H4 (cell line): ENCODE data around the gene TTC6. TPM values are rescaled to one million over a fixed set of nuclear protein-coding genes. Genes with fewer than 3 reads are reported as not detected.
A peak's percentile ranks its signal among the peaks of the same experiment; 100 is the strongest.
"Not testable (repeated sequence)": the region's sequence is repeated elsewhere in the genome, so short reads cannot be mapped to it uniquely, and the experiment has no call there.

Source experiments
- DNase-seq: peaks from one replicate; pipeline ENCODE4 v3.0.0-alpha.2; 2015; ENCODE audit warnings: low spot score
- total RNA-seq: library from RNA; depleted of rRNA; stranded (reverse); fragments of >200 nt; shearing (Covaris generic); gene quantifications from 2 replicates; pipeline ENCODE4 v1.2.3, GENCODE V29; 2014; rRNA removed

TTC6 gene, protein sequence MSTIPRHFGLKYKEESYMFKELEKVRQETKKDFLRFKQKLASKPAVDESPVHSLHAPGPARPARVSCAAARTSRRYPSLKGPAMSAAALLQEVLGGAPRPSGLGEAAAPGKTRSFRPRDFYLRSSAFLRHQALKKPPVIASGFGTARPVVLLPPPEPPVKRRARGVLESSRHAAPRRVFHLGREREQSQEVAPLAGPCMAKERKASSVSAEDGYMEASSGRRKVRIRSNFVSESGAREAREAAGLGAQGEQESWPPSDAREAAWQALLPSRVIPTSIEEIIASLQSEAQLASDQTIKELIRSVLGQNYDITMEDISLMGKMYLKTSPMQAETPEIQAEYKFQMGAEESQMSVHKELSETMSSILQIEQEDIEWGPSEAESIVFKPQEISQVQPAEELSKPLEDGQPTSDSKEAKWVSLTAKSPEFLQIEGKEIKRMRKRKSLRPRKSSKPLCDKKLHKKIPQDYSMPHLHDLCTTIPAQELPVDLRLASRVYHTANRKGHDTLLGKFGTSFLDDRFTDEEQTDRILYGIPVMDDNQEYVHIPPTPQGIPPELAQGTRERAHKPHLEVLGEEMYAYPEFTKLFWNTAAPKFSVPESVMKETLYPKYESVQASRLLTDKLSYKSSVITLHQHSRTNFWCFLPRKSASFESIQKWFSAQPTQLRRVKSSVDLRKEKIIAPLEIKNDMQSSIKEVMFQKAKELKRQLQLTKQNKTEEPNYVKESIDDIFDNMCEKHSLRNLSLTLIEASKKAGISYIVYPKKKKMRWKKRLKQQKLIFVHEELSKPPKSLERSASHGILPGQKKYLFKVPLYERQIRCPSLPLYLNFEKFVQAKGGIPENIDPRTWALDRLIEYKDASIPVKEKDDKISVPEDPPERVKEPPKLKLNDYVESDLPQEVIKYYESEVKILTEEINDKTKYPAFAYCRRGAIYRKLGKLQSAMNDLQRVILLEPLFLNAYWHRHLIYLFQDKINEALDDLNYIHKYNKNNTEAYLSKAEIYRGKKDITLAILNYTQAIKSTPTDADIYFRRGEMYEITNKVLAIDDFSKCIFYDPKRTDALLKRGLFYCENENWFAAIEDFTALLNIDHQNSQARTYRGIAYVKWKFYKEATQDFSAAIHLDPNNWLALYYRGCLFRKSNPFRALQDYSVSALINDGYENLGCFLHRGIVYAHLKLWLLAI (N-terminal part only)
- 0.02 and 0.29 TPM in 2 replicates for total RNA-seq

DNA sequence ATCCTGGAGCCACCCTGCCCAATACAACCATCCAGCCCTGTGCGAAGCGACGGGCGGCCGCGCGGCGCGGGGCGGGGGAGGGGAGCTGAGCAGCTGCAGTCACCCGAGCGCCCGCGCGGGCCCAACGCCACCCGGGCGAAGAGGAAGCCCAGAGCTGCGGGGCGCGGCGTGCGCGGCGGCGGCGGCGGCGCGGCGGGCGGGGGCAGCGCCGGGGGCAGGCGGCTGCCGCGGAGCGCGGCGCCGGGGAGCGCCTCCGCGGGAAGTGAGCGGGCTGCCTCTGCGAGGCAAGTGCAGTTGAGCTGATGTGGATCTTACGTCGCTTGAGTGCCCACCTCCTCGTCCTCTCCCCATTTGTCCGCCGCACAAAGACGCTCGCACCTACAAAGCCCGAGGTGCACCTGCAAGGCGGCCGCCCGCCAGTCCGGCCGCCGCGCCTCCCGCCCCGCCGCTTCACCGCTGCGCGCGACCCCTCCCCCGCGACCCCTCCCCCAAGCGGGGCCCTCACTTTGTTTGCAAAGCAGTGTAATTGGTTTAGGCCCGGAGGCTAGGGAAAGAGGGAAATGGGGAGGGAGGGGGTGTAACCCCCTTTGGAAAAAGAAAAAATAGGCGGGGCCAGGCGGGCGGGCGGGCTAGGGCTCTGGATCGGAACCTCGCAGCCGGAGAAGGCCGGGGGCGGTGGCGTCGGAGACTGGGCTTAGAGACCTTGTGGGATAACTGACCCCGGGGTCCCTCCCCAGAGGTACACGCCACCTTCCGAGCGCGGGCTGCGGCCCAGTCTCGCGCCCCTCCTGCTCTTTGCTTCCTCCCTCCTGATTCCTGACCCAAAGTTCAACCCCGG lies at the start of gene TTC6, which contains the start of gene FOXA1:
TTC6 (plus strand) TSS at position 659 of the 838 bp plus-strand sequence. CDS start 26,436 bp downstream, outside the sequence.
FOXA1 (minus strand) TSS at position 279 of the 838 bp plus-strand sequence; CDS start at position 2, 277 bp downstream.
- DNase-seq, result peak; percentile 40

DNA sequence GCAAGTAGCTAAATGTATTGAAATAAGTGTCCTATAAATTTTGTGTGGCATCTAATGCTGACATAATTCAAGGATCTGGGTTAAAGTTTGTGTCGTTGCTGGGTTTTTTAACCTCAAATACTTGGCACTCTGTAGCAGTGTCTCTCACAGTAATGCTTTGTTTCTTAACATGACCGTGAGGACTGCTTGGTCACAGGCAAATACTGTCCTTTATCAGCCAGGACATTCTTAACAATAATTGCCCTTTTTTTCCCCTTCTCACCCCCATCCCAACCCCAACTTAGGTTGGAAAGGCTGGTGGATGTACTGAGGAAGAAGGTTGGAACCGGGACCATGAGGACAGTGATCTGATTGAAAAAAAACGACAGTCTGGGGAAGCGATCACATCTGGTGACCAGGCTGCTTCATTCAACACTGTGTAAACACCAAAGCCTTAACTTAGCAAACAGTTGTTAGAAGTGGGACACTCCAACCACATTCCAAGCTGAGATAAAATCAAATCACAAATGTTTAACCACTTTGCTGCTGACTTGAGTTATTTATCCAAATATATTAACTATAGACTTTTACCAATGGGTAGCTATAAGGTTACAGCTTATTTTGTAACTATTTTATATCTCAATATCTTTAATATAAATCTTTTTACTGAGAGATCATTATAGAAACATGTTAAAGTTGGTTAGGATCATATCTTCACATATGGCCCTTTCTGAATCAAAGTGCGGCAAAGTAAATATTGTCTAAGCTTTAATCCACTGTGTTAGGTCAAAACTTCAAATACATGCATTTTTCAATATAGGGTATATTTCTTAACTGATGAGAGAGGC lies 48.6 kb upstream of the TTC6 start:
- DNase-seq, result peak; percentile 68

DNA sequence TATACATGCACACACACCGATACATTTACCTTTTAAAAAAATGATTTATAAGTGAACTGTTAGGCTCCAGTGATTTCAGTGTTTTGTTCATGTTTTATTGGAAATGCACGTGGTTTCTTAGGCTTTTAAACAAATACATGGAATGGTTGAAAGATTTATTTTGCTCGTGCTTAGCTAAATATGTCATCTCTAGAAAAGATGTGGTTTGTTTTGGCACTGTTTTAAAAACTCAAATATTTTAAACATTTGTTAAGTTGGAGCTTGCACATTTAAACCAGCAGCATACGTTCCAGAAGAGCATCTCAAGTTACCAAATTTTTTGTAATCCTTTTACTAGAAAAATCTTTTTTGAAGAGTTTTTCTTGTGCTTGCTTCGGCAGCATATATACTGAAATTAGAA lies 44.9 kb upstream of the TTC6 start:
- peak; percentile 48 for DNase-seq

DNA sequence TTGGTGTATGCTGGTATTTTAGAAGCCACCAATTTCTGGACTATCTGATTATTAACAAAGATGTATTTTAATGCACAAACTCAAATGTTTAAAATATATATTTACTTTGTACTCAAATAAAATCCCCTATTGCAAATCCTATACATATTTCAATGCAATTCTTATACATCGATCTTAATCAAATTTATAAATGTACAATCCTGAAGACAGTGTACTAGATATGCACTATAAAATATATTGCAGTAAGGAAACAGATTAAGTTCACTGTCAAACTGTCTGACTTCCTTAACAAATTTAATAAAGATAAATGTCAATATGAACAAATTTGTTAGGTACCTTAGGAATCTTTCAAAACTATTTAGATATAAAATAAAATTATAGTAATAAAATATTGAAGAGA lies 44.3 kb upstream of the TTC6 start:
- no peak for DNase-seq

DNA sequence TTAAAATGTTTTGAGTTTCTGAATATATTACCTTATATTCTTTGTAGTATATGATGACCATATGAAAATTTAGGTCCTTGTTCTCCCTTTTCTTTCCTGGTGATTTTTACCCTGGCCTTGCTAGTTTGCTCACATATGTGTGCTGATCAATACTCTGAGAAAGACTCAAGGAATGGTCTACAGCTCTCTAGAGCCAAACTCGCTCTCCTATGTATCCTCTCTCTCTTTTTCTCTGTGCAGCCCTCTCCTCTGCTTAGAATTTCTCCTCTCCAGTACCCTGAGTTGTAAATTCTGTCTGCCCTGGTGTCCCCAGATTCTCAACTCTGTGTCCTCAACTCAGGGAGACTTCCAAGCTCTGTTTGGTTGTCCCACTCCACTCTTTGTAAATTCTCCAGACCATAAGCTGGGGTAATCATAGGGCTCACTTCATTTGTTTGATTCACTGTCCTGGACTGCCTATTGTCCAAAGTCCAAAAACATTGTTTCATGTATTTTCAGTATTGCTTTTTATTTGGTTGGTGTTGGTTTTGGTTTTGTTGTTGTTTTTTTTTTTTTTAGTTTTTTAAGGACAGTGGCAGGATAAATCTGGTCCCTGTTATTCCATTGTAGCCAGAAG lies 41.4 kb upstream of the TTC6 start:
- no peak for DNase-seq

DNA sequence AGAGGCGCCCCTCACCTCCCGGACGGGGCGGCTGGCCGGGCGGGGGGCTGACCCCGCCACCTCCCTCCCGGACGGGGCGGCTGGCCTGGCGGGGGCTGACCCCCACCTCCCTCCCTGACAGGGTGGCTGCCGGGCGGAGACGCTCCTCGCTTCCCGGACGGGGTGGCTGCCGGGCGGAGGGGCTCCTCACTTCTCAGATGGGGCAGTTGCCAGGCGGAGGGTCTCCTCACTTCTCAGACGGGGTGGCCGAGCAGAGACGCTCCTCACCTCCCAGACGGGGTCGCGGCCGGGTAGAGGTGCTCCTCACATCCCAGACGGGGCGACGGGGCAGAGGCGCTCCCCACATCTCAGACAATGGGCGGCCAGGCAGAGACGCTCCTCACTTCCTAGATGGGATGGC lies 39.8 kb upstream of the TTC6 start:
- not testable (repeated sequence) for DNase-seq

DNA sequence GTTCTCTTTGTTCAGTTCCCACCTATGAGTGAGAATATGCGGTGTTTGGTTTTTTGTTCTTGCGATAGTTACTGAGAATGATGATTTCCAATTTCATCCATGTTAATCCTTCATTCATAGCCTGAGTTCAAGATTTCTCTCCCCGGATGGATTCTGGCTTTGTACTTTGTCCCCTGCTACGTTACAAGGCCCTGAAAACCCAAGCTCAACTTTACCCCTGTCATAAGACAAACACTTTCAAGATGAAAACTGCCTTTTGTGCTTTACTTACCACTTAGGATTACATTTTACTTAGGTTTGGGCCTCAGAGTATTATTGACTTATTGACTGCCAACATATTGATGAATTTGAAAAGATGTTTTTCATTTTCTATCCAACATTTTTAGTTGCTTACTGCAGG lies 36.7 kb upstream of the TTC6 start:
- DNase-seq, result no peak

DNA sequence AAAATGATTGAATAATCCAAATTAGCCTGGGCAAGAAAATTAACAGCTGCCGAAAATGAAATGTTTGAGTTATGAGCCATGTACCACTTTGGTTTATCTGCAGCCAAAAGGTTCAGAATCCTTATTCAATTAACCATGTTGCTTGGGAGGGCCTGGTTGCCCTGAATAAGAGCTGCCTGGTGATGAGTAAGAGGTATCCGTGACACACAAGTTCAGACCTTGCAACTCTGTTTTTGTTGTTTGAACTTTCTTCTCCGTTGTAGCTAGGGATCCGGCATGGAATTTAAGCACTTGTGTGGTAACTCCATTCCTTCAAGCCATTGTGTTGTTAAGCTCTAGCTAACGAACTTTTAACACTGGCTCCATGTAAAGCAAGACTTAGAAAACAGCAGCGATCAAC lies 36.0 kb upstream of the TTC6 start:
- DNase-seq, result no peak

DNA sequence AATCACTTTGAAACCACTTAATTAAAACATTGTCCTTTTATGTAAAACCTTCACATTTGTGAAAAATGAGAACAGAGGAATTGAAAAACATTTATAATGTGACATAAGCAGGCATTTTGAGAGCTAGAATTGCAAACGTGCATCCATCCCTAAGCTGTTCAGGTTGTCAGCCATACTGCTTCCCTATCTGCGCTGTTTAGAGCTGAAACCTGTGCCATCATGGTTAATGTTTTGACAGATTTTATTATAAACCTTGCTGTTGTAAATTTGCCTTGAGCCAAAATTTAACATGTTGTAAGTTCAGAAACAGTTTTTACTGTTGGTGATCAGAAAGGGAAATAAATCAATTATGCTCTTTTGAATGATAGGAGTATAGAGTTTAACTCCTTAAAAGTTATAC lies 32.2 kb upstream of the TTC6 start:
- no peak for DNase-seq

DNA sequence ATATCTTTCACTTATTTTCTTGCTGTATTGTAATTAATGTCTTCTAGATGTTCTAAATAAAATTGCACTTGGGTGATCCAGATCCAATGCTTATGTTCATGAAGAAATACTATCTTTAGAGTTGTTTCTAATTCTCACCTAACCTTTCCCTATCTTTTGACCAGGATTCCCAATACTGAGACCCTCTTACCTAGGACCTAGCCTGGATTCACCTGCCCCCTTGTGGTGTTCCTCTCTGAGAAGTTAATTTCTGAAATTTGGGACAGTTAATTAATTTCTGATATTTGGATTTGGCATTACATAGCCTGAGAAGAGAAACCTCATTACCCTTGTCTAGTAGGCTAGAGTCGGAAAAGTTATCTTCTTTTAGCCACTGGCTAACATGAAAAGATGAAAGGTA lies 29.9 kb upstream of the TTC6 start:
- DNase-seq, result no peak

DNA sequence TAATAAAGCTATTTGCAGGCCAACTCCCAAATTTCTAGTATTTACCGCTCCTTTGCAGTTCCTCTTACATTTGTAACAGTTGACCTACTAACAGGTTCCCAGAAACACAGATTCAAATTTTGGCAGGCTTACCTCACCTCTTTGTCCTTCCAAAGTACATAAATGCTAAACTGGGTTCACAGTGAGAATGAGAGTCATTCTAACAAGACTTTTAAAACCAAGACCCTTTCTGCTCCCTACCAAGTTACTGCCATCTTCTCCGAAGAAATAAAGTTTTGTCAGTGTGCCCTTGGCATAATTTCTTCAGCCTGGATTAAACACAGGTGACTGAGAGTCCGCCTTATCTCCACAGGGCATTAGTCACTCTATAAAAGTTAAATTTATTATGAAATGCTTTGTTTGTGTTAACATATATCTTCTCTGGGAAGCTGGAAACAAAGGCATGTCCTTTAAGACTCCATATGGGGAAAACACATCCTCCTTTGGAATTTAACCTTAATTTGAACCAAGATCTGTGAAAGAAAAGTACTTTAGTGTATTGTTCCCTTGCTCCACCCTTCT lies 28.5 kb upstream of the TTC6 start:
- peak; percentile 30 for DNase-seq

DNA sequence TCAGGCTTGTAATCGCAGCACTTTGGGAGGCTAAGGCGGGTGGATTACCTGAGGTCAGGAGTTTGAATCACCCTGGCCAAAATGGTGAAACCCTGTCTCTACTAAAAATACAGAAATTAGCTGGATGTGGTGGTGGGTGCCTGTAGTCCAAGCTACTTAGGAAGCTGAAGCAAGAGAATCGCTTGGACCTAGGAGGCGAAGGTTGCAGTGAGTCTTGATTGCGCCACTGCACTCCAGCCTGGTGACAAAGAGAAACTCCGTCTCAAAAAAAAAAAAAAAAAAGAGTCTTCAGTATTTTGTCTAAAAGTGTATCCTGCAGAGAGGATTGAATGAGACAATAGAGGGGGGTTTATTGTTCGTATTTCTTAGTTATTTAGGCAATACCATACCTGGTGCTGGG lies 25.7 kb upstream of the TTC6 start:
- DNase-seq, result no peak

DNA sequence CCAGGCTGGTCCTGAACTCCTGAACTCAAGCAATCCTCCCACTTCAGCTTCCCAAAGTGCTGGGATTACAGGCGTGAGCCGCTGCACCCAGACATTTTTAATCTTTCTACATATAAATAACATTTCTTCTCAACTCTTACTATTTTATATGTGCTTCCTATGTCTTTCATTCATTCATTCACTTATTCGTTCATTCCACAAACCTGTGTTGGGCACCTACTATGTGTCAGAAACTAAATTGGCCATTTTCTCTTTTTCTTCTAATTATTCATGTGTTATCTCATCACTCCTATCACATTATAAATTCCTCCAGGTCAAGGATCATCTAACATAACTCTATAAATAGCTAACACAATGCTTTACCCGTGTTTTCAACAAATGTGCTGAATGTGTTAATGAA lies 24.0 kb upstream of the TTC6 start:
- no peak for DNase-seq

DNA sequence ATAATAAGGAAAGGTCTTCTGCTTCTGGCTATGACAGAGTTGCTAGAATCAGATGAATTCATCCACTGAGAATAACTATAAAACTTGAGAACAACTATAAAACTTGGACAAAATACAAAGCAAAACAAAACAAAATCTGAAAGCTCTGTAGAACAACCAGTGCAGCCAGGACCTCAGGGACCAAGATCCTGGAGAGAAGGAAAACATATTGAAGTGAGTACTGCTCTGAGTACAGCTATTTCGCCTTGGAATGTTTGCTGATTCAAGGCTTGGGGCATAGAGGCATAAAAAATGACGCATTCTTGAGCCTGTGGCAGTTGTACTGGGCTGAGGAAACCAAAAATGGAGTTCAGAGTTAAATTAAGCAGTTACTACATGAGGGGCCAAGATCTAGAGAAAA lies 22.1 kb upstream of the TTC6 start:
- DNase-seq, result no peak

DNA sequence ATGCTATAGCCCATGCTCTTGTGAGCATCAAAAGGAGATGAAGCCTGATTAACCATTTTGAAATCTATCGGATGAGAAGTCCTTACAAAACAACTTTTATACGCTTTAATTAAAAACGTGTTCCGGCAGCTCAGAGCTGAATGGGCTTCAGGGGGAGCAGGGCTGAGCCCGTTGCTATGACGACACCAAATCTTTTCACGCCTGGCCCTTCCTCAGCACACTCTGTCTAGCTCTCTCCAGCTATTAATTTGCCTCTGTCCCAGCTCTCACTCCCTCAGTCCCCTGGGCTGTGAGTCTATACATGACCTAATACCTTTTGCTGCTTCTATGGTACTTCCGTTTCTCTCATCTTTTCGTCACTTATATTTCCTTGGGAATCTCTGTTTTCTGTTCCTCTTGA lies 16.2 kb upstream of the TTC6 start:
- DNase-seq, result no peak

DNA sequence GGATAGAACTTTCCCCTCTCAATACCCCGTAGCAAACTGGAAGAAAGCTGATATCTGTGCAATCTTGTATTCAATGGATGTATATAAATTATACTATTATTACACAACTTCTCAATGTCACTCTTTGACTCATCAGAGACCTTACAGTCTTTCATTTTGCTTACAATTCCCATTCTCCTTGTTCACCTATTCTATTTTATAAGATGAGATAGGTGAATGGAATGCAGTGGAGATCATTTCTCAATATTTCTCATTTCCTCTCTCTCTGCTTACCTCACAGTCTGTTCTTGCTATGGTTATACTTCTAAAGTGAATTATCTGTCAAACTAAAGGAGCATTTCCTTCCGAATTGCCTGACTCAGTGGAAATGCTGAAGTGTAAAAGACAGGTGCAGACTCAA lies 15.3 kb upstream of the TTC6 start:
- DNase-seq, result no peak

DNA sequence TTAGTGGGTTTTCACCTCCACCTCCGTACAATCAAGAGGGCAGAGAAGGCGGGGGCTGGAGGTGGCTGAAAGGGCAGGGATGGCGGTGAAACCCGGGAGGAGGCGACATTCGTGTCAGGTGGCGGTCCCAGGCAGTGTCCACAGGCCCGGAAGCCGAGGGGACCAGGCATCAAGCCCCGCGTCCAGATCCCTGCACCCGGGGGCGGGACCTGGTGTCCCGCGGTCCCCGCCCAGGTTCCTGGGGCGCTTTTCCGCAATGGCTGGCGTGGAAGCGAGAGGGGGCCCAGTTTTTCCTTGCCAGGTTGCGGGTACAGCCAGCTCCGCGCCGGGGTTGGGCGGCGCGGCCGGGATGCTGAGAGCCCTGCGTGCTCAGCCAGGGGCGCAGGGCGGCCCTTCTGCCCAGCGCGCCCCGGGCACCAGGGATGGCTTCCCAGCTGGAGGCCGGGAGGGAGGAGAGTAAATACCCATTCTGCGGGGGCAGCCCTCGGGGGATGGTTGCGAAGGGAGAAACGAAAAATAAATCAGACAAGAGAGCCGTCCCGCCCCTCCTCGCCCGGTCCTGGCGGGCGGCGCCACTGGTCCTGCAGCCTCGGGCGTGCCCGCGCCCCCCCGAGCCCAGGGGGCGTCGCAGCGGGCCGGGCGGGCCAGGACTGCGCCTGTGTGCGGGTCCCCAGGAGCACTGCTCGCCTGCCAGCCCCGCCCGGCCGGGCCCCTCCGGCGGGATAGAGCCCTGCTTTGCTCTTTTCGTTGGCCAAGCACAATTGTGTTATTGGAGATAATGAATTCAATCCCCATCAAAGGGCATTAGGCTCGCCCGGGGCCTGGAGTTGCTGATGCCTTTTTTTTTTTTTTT lies 11.8 kb upstream of the TTC6 start:
- DNase-seq, result no peak
